A549 (cell line): ENCODE results near the gene PTX3. TPM values are rescaled to one million over a fixed set of nuclear protein-coding genes. Genes with fewer than 3 reads are reported as not detected.

Source experiments
- ATAC-seq, 2 experiments: fragments of 200-7000 bp in 1 of 2; fragments of >200 bp in 1 of 2; cut with Nextera tagmentation in 1 of 2; cut with Tn5 transposase in 1 of 2; 3 replicates each; pipeline versions ENCODE4 v1.8.0 to v1.9.1; 2018 to 2020; ENCODE audit warnings: mild to moderate bottlenecking in 1 of 2, moderate library complexity in 1 of 2
- CTCF ChIA-PET: fragments of 300-600 bp; sonication (Branson Sonifier 250); formaldehyde crosslinking; extraction: SDS; loops from one replicate; lab custom pipeline; 2021; ENCODE audit warnings: antibody characterized with exemption, inconsistent platforms; lab: Yijun Ruan, JAX
- POLR2A ChIA-PET: fragments of 350-600 bp; formaldehyde crosslinking; extraction: SDS; loops from one replicate; lab custom pipeline; 2021; ENCODE audit warnings: antibody characterized with exemption, inconsistent platforms; lab: Yijun Ruan, JAX
- DNase-seq, 2 experiments: peaks; one replicate each; pipeline versions ENCODE4 v3.0.0 to v3.0.0-alpha.2; 2011 to 2016; ENCODE audit warnings: low read depth in 1 of 2, low spot score in 1 of 2
- FAIRE-seq: peaks from 2 replicates; lab custom pipeline; 2011; peaks lifted over from hg19 to GRCh38; lab: Jason Lieb, UNC
- H3K27ac ChIP-seq, 2 experiments: fragments of >200 bp; sonication (Bioruptor Twin); formaldehyde crosslinking; 3 replicates each; pipeline ENCODE4 v1.5.1; 2016 to 2017
- H3K4me1 ChIP-seq: fragments of >200 bp; sonication (Bioruptor Twin); formaldehyde crosslinking; 3 replicates; pipeline ENCODE4 v1.6.1; 2016
- H3K4me2 ChIP-seq: fragments of >200 bp; sonication (Bioruptor Twin); formaldehyde crosslinking; 3 replicates; pipeline ENCODE4 v1.6.1; 2016
- H3K4me3 ChIP-seq: fragments of >200 bp; sonication (Bioruptor Twin); formaldehyde crosslinking; 3 replicates; pipeline ENCODE4 v1.5.1; 2016
- H3K9me3 ChIP-seq: fragments of >200 bp; sonication (Bioruptor Twin); formaldehyde crosslinking; 3 replicates; pipeline ENCODE4 v1.6.1; 2016
- ELK1 ChIP-seq: fragments of 150-350 bp; IDR thresholded peaks from 2 replicates; pipeline ENCODE4 v1.6.1; 2014; ENCODE audit warnings: low read depth, mild to moderate bottlenecking, low read length
- FOSB ChIP-seq: fragments of 250-450 bp; sonication (Bioruptor Pico); IDR thresholded peaks from 2 replicates; pipeline ENCODE4 v1.5.0; 2020; ENCODE audit warnings: mild to moderate bottlenecking, moderate library complexity
- GATA3 ChIP-seq: IDR thresholded peaks from 2 replicates; pipeline ENCODE4 v1.6.1; 2012; ENCODE audit warnings: borderline replicate concordance
- HES2 ChIP-seq: fragments of >200 bp; sonication (Bioruptor Twin); formaldehyde crosslinking; IDR thresholded peaks from 2 replicates; pipeline ENCODE4 v1.6.1; 2016
- HOXB5 ChIP-seq: fragments of 250-450 bp; sonication (Bioruptor Pico); IDR thresholded peaks from 2 replicates; pipeline ENCODE4 v1.5.0; 2020; ENCODE audit warnings: mild to moderate bottlenecking, moderate library complexity
- MAFK ChIP-seq: fragments of 450-650 bp; IDR thresholded peaks from 2 replicates; pipeline ENCODE4 v1.6.1; 2014; ENCODE audit not compliant: partially characterized antibody
- PHF8 ChIP-seq: fragments of 200-600 bp; sonication (generic); IDR thresholded peaks from 2 replicates; pipeline ENCODE4 v1.6.1; 2016; ENCODE audit warnings: low read depth, mild to moderate bottlenecking, antibody characterized with exemption, moderate library complexity, borderline replicate concordance
- POLR2A ChIP-seq: IDR thresholded peaks from 2 replicates; pipeline ENCODE4 v1.6.1; 2012; ENCODE audit warnings: mild to moderate bottlenecking, low read length
- RNF2 ChIP-seq: fragments of 200-600 bp; sonication (generic); IDR thresholded peaks from 2 replicates; pipeline ENCODE4 v1.6.1; 2016; ENCODE audit warnings: low read depth, mild to moderate bottlenecking, antibody characterized with exemption, moderate library complexity, borderline replicate concordance
- TFCP2L1 ChIP-seq: fragments of 250-450 bp; sonication (Bioruptor Pico); IDR thresholded peaks from 2 replicates; pipeline ENCODE4 v1.5.0; 2021; ENCODE audit warnings: mild to moderate bottlenecking
- ZNF302 ChIP-seq: fragments of 250-450 bp; sonication (Bioruptor Pico); IDR thresholded peaks from 2 replicates; pipeline ENCODE4 v1.9.0; 2021; ENCODE audit warnings: inconsistent platforms, mild to moderate bottlenecking, moderate library complexity
- ZSCAN20 ChIP-seq: fragments of 250-450 bp; sonication (Bioruptor Pico); IDR thresholded peaks from 2 replicates; pipeline ENCODE4 v1.8.0; 2022; ENCODE audit warnings: mild to moderate bottlenecking, moderate library complexity
- WGBS: methylation state at CpG from one replicate; pipeline ENCODE4 v1.1.6; 2017; ENCODE audit errors: missing lambda C conversion rate; 5-methylcytosine and 5-hydroxymethylcytosine counted together
- polyA plus RNA-seq, 4 experiments: library from polyadenylated mRNA; depleted of rRNA in 3 of 4; stranded (reverse); fragments of >200 nt; fragmentation: RNase III in 1 of 4; extraction: RNeasy Plus Mini Kit Qiagen cat#74134 plus additional on column Dnase treatment in 1 of 4; gene quantifications; 2 replicates in 3 of 4; 3 replicates in 1 of 4; pipeline ENCODE4 v1.2.3, GENCODE V29; 2011 to 2017
- TF ChIP-seq, protein P1 (sequence below): fragments of 200-600 bp; sonication (generic); IDR thresholded peaks from 2 replicates; pipeline ENCODE4 v1.6.1; 2016; ENCODE audit warnings: antibody characterized with exemption, mild to moderate bottlenecking, moderate library complexity
- TF ChIP-seq, protein P2 (sequence below): fragments of 450-650 bp; IDR thresholded peaks from 2 replicates; pipeline ENCODE4 v1.6.1; 2014; ENCODE audit warnings: antibody characterized with exemption
- TF ChIP-seq, protein P3 (sequence below): fragments of >200 bp; sonication (Bioruptor Twin); formaldehyde crosslinking; IDR thresholded peaks from 3 replicates; pipeline ENCODE4 v1.6.1; 2016
- TF ChIP-seq, protein P4 (sequence below): IDR thresholded peaks from 2 replicates; pipeline ENCODE4 v1.6.1; 2012

The PTX3 gene
- polyA plus RNA-seq, 2 of the 4 experiments (the other 2 are of a cell fraction): 0.14 to 0.35 TPM

DNA sequence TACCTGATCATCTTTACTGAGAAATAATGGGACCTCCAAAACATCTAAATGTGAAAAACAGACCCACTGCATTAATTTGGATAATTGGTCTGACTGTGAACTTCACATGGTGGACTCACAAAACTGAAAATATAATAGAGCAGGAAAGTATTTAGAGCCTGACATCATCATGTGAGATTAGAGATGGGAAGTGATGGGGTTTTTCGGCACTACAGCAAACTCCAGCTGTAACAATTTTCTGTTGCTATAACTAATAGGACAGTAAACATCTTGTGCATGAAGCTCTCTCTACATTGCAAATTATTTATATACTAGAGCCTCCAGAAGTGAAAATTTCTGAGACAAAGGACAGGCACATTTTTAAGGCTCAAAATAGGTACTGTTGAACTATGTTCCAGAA, 34.4 kb downstream of the PTX3 start:
- CTCF ChIA-PET: no interaction called here
- POLR2A ChIA-PET: no interaction called here
- no peaks in the 10 kb centered on the region for H3K4me1 ChIP-seq
- no peak overlapping the region for H3K4me2 ChIP-seq
- H3K27ac ChIP-seq: no peak overlapping the region
- ATAC-seq (no peak), FAIRE-seq (no peak), DNase-seq (no peak)
- no peaks in the 10 kb centered on the region for H3K9me3 ChIP-seq
- no peak overlapping the region for H3K4me3 ChIP-seq
- TF ChIP-seq, protein P1, sequence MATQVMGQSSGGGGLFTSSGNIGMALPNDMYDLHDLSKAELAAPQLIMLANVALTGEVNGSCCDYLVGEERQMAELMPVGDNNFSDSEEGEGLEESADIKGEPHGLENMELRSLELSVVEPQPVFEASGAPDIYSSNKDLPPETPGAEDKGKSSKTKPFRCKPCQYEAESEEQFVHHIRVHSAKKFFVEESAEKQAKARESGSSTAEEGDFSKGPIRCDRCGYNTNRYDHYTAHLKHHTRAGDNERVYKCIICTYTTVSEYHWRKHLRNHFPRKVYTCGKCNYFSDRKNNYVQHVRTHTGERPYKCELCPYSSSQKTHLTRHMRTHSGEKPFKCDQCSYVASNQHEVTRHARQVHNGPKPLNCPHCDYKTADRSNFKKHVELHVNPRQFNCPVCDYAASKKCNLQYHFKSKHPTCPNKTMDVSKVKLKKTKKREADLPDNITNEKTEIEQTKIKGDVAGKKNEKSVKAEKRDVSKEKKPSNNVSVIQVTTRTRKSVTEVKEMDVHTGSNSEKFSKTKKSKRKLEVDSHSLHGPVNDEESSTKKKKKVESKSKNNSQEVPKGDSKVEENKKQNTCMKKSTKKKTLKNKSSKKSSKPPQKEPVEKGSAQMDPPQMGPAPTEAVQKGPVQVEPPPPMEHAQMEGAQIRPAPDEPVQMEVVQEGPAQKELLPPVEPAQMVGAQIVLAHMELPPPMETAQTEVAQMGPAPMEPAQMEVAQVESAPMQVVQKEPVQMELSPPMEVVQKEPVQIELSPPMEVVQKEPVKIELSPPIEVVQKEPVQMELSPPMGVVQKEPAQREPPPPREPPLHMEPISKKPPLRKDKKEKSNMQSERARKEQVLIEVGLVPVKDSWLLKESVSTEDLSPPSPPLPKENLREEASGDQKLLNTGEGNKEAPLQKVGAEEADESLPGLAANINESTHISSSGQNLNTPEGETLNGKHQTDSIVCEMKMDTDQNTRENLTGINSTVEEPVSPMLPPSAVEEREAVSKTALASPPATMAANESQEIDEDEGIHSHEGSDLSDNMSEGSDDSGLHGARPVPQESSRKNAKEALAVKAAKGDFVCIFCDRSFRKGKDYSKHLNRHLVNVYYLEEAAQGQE: no peak
- TF ChIP-seq, protein P2, sequence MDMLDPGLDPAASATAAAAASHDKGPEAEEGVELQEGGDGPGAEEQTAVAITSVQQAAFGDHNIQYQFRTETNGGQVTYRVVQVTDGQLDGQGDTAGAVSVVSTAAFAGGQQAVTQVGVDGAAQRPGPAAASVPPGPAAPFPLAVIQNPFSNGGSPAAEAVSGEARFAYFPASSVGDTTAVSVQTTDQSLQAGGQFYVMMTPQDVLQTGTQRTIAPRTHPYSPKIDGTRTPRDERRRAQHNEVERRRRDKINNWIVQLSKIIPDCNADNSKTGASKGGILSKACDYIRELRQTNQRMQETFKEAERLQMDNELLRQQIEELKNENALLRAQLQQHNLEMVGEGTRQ: no peak
- TF ChIP-seq POLR2A: no peak
- TF ChIP-seq RNF2: no peak
- TF ChIP-seq, protein P3, sequence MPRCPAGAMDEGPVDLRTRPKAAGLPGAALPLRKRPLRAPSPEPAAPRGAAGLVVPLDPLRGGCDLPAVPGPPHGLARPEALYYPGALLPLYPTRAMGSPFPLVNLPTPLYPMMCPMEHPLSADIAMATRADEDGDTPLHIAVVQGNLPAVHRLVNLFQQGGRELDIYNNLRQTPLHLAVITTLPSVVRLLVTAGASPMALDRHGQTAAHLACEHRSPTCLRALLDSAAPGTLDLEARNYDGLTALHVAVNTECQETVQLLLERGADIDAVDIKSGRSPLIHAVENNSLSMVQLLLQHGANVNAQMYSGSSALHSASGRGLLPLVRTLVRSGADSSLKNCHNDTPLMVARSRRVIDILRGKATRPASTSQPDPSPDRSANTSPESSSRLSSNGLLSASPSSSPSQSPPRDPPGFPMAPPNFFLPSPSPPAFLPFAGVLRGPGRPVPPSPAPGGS: no peak
- no peak for TF ChIP-seq ELK1
- no peak for TF ChIP-seq HOXB5 (CRISPR knock-in tag)
- WGBS: 93% methylated on average over 1 of the region's 1 CpG

DNA sequence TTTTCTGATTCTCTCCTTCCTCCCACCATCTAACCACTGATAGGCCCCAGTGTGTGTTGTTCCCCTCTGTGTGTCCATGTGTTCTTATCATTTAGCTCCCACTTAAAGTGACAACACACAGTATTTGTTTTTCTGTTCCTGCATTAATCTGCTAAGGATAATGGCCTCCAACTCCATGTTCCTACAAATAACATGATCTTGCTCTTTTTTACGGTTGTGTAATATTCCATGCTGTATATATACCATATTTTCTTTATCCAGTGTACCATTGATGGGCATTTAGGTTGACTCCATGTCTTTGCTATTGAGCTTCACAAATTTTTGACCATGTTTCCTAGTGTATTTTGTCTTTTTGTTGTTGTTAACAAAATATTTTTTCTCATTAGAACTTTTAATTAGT, 36.0 kb downstream of the PTX3 start:
- DNase-seq (no peak), FAIRE-seq (no peak), ATAC-seq (no peak)
- no peaks in the 10 kb centered on the region for H3K4me1 ChIP-seq
- no peak overlapping the region for H3K27ac ChIP-seq
- ChIA-PET CTCF (interaction anchor here (0.7 kb wide), 1 partner anchor 275 kb away, joined by 4 read pairs; no protein-coding TSS in a partner anchor), POLR2A (interaction anchor here (0.9 kb wide), 1 partner anchor 313 kb away, joined by 3 read pairs; the partner anchor contains the start of gene CCNL1)
- TF ChIP-seq TFCP2L1 (CRISPR knock-in tag): no peak
- TF ChIP-seq HES2: no peak
- TF ChIP-seq ZSCAN20 (CRISPR knock-in tag): no peak
- no peak for TF ChIP-seq PHF8
- TF ChIP-seq, protein P4, sequence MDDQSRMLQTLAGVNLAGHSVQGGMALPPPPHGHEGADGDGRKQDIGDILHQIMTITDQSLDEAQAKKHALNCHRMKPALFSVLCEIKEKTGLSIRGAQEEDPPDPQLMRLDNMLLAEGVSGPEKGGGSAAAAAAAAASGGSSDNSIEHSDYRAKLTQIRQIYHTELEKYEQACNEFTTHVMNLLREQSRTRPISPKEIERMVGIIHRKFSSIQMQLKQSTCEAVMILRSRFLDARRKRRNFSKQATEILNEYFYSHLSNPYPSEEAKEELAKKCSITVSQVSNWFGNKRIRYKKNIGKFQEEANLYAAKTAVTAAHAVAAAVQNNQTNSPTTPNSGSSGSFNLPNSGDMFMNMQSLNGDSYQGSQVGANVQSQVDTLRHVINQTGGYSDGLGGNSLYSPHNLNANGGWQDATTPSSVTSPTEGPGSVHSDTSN: no peak
- no peak for TF ChIP-seq MAFK
- TF ChIP-seq GATA3: no peak
- no peak for TF ChIP-seq FOSB (CRISPR knock-in tag)
- no peak for TF ChIP-seq ZNF302 (CRISPR knock-in tag)
- 63% methylated on average over 1 of the region's 1 CpG for WGBS
- H3K4me3 ChIP-seq: no peak overlapping the region
- no peaks in the 10 kb centered on the region for H3K9me3 ChIP-seq
- H3K4me2 ChIP-seq: no peak overlapping the region
